Neuronal stem cell (in vitro differentiated cells): Measurements from ENCODE around the gene IFNA21.
"Not testable (repeated sequence)": the region's sequence is repeated elsewhere in the genome, so short reads cannot be mapped to it uniquely, and the experiment has no call there.

Experiments used
- DNase-seq: peaks from one replicate; pipeline ENCODE4 v3.0.0-alpha.2; 2013; ENCODE audit warnings: low spot score
- H2AFZ ChIP-seq: one replicate; pipeline ENCODE4 v1.6.1; 2013; ENCODE audit warnings: mild to moderate bottlenecking, low read length, inconsistent platforms
- H2AK5ac ChIP-seq: 2 replicates; pipeline ENCODE4 v1.6.1; 2013; ENCODE audit warnings: low read depth, mild to moderate bottlenecking, inconsistent platforms, low read length, moderate library complexity, mixed read lengths
- H2BK120ac ChIP-seq: 2 replicates; pipeline ENCODE4 v1.6.1; 2013; ENCODE audit warnings: low read depth, mild to moderate bottlenecking, inconsistent platforms, low read length, moderate library complexity, mixed read lengths
- H2BK12ac ChIP-seq: one replicate; pipeline ENCODE4 v1.6.1; 2013; ENCODE audit warnings: low read length, inconsistent platforms
- H2BK15ac ChIP-seq: 2 replicates; pipeline ENCODE4 v1.6.1; 2013; ENCODE audit warnings: mild to moderate bottlenecking, low read length, inconsistent platforms, mixed read lengths
- H2BK5ac ChIP-seq: one replicate; pipeline ENCODE4 v1.6.1; 2013; ENCODE audit warnings: inconsistent platforms, mild to moderate bottlenecking, low read length, moderate library complexity
- H3K14ac ChIP-seq: one replicate; pipeline ENCODE4 v1.6.1; 2013; ENCODE audit warnings: low read length, inconsistent platforms
- H3K18ac ChIP-seq: 2 replicates; pipeline ENCODE4 v1.6.1; 2013; ENCODE audit warnings: low read length, inconsistent platforms
- H3K23ac ChIP-seq: 2 replicates; pipeline ENCODE4 v1.6.1; 2013; ENCODE audit warnings: low read depth, mild to moderate bottlenecking, mixed read lengths, low read length, inconsistent platforms; ENCODE audit not compliant: poor library complexity
- H3K27ac ChIP-seq: replicated peaks from 3 replicates; pipeline ENCODE4 v1.5.1; 2013; ENCODE audit warnings: low read length, inconsistent platforms
- H3K27me3 ChIP-seq, 3 experiments: 2 replicates each; pipeline ENCODE4 v1.6.1; 2013; ENCODE audit warnings: low read length in 3 of 3, mild to moderate bottlenecking in 2 of 3, inconsistent platforms in 1 of 3, low read depth in 1 of 3, mixed read lengths in 1 of 3, moderate library complexity in 1 of 3; ENCODE audit not compliant: control insufficient read depth in 3 of 3, insufficient read depth in 3 of 3
- H3K36me3 ChIP-seq, 2 donors: replicated peaks in 1 of 2; 2 replicates each; pipeline ENCODE4 v1.6.1; 2013; ENCODE audit warnings: low read length in 2 of 2; ENCODE audit not compliant: control insufficient read depth in 2 of 2, insufficient read depth in 2 of 2
- H3K4ac ChIP-seq: 2 replicates; pipeline ENCODE4 v1.6.1; 2013; ENCODE audit warnings: inconsistent platforms, mild to moderate bottlenecking, low read length, moderate library complexity
- H3K4me1 ChIP-seq, 2 donors: 1 replicate in 1 of 2; 2 replicates in 1 of 2; pipeline ENCODE4 v1.6.1; 2013; ENCODE audit warnings: low read length in 2 of 2, low read depth in 1 of 2; ENCODE audit not compliant: control insufficient read depth in 2 of 2, insufficient read depth in 1 of 2
- H3K4me2 ChIP-seq: one replicate; pipeline ENCODE4 v1.6.1; 2013; ENCODE audit warnings: mild to moderate bottlenecking, low read length, inconsistent platforms; ENCODE audit not compliant: insufficient read depth, poor library complexity, severe bottlenecking
- H3K4me3 ChIP-seq, 2 donors: 2 replicates each; pipeline ENCODE4 v1.5.1; 2013; ENCODE audit warnings: low read length in 2 of 2, mild to moderate bottlenecking in 2 of 2, inconsistent platforms in 1 of 2, moderate library complexity in 1 of 2
- H3K79me1 ChIP-seq: one replicate; pipeline ENCODE4 v1.6.1; 2013; ENCODE audit warnings: low read depth, mild to moderate bottlenecking, inconsistent platforms, low read length, moderate library complexity
- H3K9ac ChIP-seq: one replicate; pipeline ENCODE4 v1.6.1; 2013; ENCODE audit warnings: mild to moderate bottlenecking, low read depth, low read length, inconsistent platforms; ENCODE audit not compliant: poor library complexity
- H3K9me3 ChIP-seq, 2 donors: replicated peaks in 1 of 2; 2 replicates each; pipeline versions ENCODE3 to v1.6.1; 2013; ENCODE audit warnings: low read length in 2 of 2, mild to moderate bottlenecking in 2 of 2, inconsistent platforms in 1 of 2, low read depth in 1 of 2, mixed read lengths in 1 of 2, moderate library complexity in 1 of 2; ENCODE audit not compliant: control insufficient read depth in 2 of 2, insufficient read depth in 1 of 2
- H4K8ac ChIP-seq: one replicate; pipeline ENCODE4 v1.6.1; 2013; ENCODE audit warnings: low read depth, mild to moderate bottlenecking, inconsistent platforms, low read length, moderate library complexity
- H4K91ac ChIP-seq: one replicate; pipeline ENCODE4 v1.6.1; 2013; ENCODE audit warnings: low read length, low read depth, mild to moderate bottlenecking, inconsistent platforms; ENCODE audit not compliant: poor library complexity
- WGBS, 2 donors: extraction: QIAGEN DNeasy Blood & Tissue Kit; methylation state at CpG; one replicate each; pipeline ENCODE4 v1.1.7; 2013; ENCODE audit warnings: missing lambda C conversion rate in 2 of 2, mixed read lengths in 1 of 2; ENCODE audit not compliant: insufficient read length in 2 of 2, insufficient replicate concordance in 1 of 2; ENCODE audit errors: extremely low coverage in 2 of 2; 5-methylcytosine and 5-hydroxymethylcytosine counted together

The IFNA21 gene

DNA sequence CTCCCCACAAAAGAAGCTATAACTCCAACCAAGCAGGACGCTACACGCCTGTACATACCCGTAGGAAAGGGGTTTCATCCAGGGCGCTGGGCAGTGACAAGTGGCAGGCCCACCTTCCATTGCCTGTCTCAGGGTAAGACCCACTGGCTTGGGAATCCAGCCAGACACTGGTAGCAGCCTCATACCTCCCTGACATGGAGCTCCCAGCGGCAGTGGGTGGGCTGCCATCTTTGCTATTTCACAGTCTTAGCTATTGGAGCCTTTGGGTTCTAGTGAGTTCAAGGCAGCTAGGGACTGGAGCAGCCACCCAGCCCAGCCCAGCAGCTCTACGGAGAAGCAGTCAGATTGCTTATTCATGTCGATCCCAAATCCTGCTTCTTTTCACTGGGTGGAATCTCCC is 43.9 kb upstream of the IFNA21 start:
- no peak for DNase-seq
- Histone ChIP-seq H2BK120ac (no peak overlapping the region), H4K8ac (no peak overlapping the region), H3K79me1 (no peaks in the 10 kb centered on the region), H3K4me3 (no peak overlapping the region), H3K4me2 (no peak overlapping the region), H3K27ac (no peak overlapping the region), H3K27me3 (no peaks in the 10 kb centered on the region), H3K4ac (no peak overlapping the region), H2AK5ac (no peak overlapping the region), H3K4me1 (peaks cover 0 to 8% of the 10 kb centered on the region in 2 donors), H3K36me3 (no peaks in the 10 kb centered on the region), H2BK5ac (no peak overlapping the region), H3K14ac (no peak overlapping the region), H3K9me3 (no peaks in the 10 kb centered on the region), H3K9ac (no peak overlapping the region), H2AFZ (no peak overlapping the region), H4K91ac (no peak overlapping the region), H3K23ac (no peak overlapping the region), H3K18ac (peak overlapping the region; percentile 59), H2BK12ac (no peak overlapping the region), H2BK15ac (no peak overlapping the region)
- no CpG with 5 or more reads among the region's 7 CpGs for WGBS, 2 donors

DNA sequence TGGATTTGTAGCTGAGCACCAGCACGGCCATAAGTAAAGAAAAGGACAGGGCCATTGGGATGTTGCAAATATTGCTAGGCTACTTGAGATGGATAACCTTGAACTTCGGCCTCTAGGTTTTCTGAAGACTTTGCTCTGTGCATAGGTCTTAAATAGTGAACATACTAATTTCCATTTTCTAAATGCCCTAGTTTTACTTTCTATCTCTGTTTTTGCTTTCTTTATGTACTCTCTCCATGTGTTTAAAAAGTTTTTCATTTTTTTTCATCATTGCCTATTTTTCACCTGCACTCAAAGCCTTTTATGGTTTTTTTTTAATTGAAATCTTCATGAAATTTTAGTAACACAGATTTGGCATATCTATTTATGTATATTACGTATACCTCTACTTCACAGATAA is 40.6 kb upstream of the IFNA21 start, which contains the start of gene IFNA10:
Gene IFNA10, minus strand, starts transcription at position 101 of the 400 bp plus-strand sequence. Its CDS starts 46 bp downstream, at position 55.
- not testable (repeated sequence) for H2BK120ac ChIP-seq, H3K27me3 ChIP-seq, H2AK5ac ChIP-seq, H3K4me1 ChIP-seq, H3K9me3 ChIP-seq, H3K27ac ChIP-seq, H3K4me2 ChIP-seq, DNase-seq, H3K18ac ChIP-seq, H3K9ac ChIP-seq, H3K14ac ChIP-seq, H3K23ac ChIP-seq, H3K36me3 ChIP-seq, H2AFZ ChIP-seq, H2BK15ac ChIP-seq, H4K91ac ChIP-seq, H2BK5ac ChIP-seq, H3K79me1 ChIP-seq, H4K8ac ChIP-seq, H3K4ac ChIP-seq, H3K4me3 ChIP-seq, H2BK12ac ChIP-seq
- WGBS, 2 donors, result no CpG with 5 or more reads among the region's 3 CpGs

DNA sequence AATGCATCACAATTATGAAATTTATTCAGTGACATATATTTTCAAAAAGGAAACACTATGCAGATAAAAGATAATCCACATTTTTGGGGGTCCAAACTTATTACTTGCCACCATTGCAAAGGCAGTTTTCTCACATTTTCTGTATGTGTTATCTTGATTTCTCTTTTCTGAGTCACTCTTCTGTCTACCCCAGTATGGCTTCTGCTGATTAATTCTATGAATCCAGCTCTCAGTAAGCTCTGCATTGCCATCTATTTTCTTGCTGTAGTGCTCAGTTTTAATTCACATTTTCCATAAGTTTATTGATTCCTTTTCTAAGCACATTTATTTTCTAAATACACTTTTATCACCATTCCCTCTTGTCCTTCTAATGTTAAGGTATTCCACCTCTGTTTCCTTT is 38.7 kb upstream of the IFNA21 start:
- Histone ChIP-seq H3K4me3 (no peak overlapping the region), H3K79me1 (no peaks in the 10 kb centered on the region), H2AK5ac (no peak overlapping the region), H2BK120ac (no peak overlapping the region), H3K23ac (no peak overlapping the region), H3K9ac (no peak overlapping the region), H3K36me3 (no peaks in the 10 kb centered on the region), H3K4me2 (no peak overlapping the region), H3K4me1 (no peaks in the 10 kb centered on the region), H4K8ac (no peak overlapping the region), H2BK5ac (no peak overlapping the region), H3K27me3 (no peaks in the 10 kb centered on the region), H3K14ac (no peak overlapping the region), H3K27ac (no peak overlapping the region), H2BK12ac (no peak overlapping the region), H2AFZ (no peak overlapping the region), H3K18ac (no peak overlapping the region), H2BK15ac (no peak overlapping the region), H3K4ac (no peak overlapping the region), H3K9me3 (no peaks in the 10 kb centered on the region), H4K91ac (no peak overlapping the region)
- no peak for DNase-seq

DNA sequence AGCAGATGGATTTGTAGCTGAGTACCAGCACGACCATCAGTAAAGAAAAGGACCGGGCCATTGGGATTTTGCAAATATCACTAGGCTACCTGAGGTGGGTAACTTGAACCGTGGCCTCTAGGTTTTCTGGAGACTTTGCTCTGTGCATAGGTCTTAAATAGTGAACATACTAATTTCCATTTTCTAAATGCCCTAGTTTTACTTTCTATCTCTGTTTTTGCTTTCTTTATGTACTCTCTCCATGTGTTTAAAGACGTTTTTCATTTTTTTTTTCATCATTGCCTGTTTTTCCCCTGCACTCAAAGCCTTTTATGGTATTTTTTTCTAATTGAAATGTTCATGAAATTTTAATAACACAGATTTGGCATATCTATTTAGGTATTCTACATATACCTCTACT is 35.6 kb upstream of the IFNA21 start, which contains the start of gene IFNA7:
Gene IFNA7, minus strand, starts transcription at position 101 of the 400 bp plus-strand sequence. Its CDS starts 40 bp downstream, at position 61.
- H4K91ac ChIP-seq, H3K9me3 ChIP-seq, H4K8ac ChIP-seq, H2BK12ac ChIP-seq, H3K27ac ChIP-seq, H2BK15ac ChIP-seq, DNase-seq, H3K4ac ChIP-seq, H3K36me3 ChIP-seq, H3K14ac ChIP-seq, H3K4me3 ChIP-seq, H3K9ac ChIP-seq, H3K4me2 ChIP-seq, H3K18ac ChIP-seq, H2AFZ ChIP-seq, H3K27me3 ChIP-seq, H2BK120ac ChIP-seq, H2AK5ac ChIP-seq, H3K23ac ChIP-seq, H2BK5ac ChIP-seq, H3K79me1 ChIP-seq, H3K4me1 ChIP-seq: not testable (repeated sequence)
- WGBS, 2 donors, result no CpG with 5 or more reads among the region's 4 CpGs
